Ovary (tissue), 9 donors: ENCODE data around the gene ADM. TPM values are rescaled to one million over a fixed set of nuclear protein-coding genes. Genes with fewer than 3 reads are reported as not detected.

Experiments used
- DNase-seq, 5 donors: peaks; one replicate each; pipeline ENCODE4 v3.0.0-alpha.2; 2019 to 2020
- H3K27ac ChIP-seq, 2 donors: fragments of 200-600 bp; one replicate each; pipeline versions ENCODE4 v1.5.1 to v1.8.0; 2019 to 2022
- H3K27me3 ChIP-seq: fragments of 200-600 bp; one replicate; pipeline ENCODE4 v1.8.0; 2022
- H3K36me3 ChIP-seq: fragments of 200-600 bp; sonication (generic); one replicate; pipeline ENCODE4 v1.5.1; 2019
- H3K4me1 ChIP-seq: one replicate; pipeline ENCODE4 v1.8.1; 2013; ENCODE audit warnings: mild to moderate bottlenecking, moderate library complexity; ENCODE audit not compliant: insufficient read depth
- H3K4me3 ChIP-seq: fragments of 200-600 bp; sonication (generic); one replicate; pipeline ENCODE4 v1.5.1; 2017
- H3K9me3 ChIP-seq, 2 donors: fragments of 200-600 bp in 1 of 2; sonication (generic) in 1 of 2; one replicate each; pipeline versions ENCODE4 v1.5.1 to v1.8.1; 2013 to 2019; ENCODE audit warnings: mild to moderate bottlenecking in 1 of 2, moderate library complexity in 1 of 2
- CTCF ChIP-seq, 3 donors: fragments of 450-650 bp in 2 of 3; fragments of 200-600 bp in 1 of 3; IDR thresholded peaks; one replicate each; pipeline versions ENCODE4 v1.5.1 to v1.8.0; 2016 to 2022; ENCODE audit warnings: antibody characterized with exemption in 3 of 3, mild to moderate bottlenecking in 1 of 3
- EP300 ChIP-seq: sonication (generic); formaldehyde crosslinking; IDR thresholded peaks from one replicate; pipeline ENCODE4 v1.6.1; 2017; ENCODE audit warnings: antibody characterized with exemption
- POLR2A ChIP-seq: fragments of 450-650 bp; IDR thresholded peaks from one replicate; pipeline ENCODE4 v1.6.1; 2017; ENCODE audit warnings: antibody characterized with exemption, mild to moderate bottlenecking, moderate library complexity
- WGBS, 3 donors: extraction: QIAGEN DNeasy Blood & Tissue Kit in 1 of 3; methylation state at CpG; one replicate each; pipeline versions ENCODE4 v1.1.5 to v1.1.7; 2013 to 2017; 5-methylcytosine and 5-hydroxymethylcytosine counted together
- intact Hi-C, 4 donors: fragments of 100-400 bp; cut with DNase I; formaldehyde crosslinking; loops; one replicate each; pipeline versions ENCODE4 v1.11.0 to v1.15.1; 2022 to 2023
- polyA plus RNA-seq, 2 donors: library from polyadenylated mRNA; stranded (reverse); fragments of 200-250 nt in 1 of 2; fragments of 350-450 nt in 1 of 2; fragmentation: Illumina TruSeq in 1 of 2; extraction: RNeasy Lipid Tissue Mini Kit (QIAGEN cat#74804) in 1 of 2; gene quantifications; one replicate each; pipeline ENCODE4 v1.2.3, GENCODE V29; 2013 to 2014
- total RNA-seq, 7 donors: library from RNA; depleted of rRNA in 2 of 7; stranded (reverse); fragments of >200 nt in 2 of 7; fragmentation: NEBNext Ultra II Directional in 3 of 7; extraction: Animal tissue kit (Norgen Biotek cat#: 25700) in 3 of 7; gene quantifications; one replicate each; pipeline versions ENCODE4 v1.1.0 to v1.2.4, GENCODE V29; 2016 to 2023
- donor health status: DM: no; HTN: no; CAD: no; lungs with moderate emphysema.
- donor health status: DM: no; HTN: no; CAD: no.
- donor health status: Bipolar disorder and iron deficiency.
- donor health status: DM: yes; HTN: yes; CAD: no.
- donor health status: DM: no; HTN: no; CAD: no.
- donor health status: DM: yes; HTN: yes; CAD: no.

Gene ADM
- total and polyA plus RNA-seq, 9 donors: 8.2 to 83.8 (median 32.1) TPM

- H3K27me3 ChIP-seq: no peaks in the 10 kb centered on the region
- WGBS, 3 donors: 3 to 9% (median 6%) methylated on average over 5 of the region's 5 CpGs
- H3K36me3 ChIP-seq: no peaks in the 10 kb centered on the region
- no peak overlapping the region for H3K4me3 ChIP-seq
- DNase-seq: peak in 2 of 5 donors; percentile 30 to 44
- H3K9me3 ChIP-seq: no peaks in the 10 kb centered on the region
- peaks cover 10% of the 10 kb centered on the region for H3K4me1 ChIP-seq
- TF ChIP-seq POLR2A: no peak
- TF ChIP-seq CTCF (IDR thresholded peaks at IDR 0.05): no peak
- no peak for TF ChIP-seq EP300
- peak overlapping the region in 1 of 2 donors; percentile 11 for H3K27ac ChIP-seq
- intact Hi-C loops: no loop called here
These were observed 46.5 kb downstream of the ADM start for GRCh38 chr11:10351435-10351764.

GRCh38 chr11:10351765-10352641 lies 47.1 kb downstream of the ADM start:
- peak in 4 of 5 donors; percentile 45 to 78 (median 56) for DNase-seq

GRCh38 chr11:10352921-10353550 lies 48.2 kb downstream of the ADM start:
- no peaks in the 10 kb centered on the region for H3K36me3 ChIP-seq
- no peak for TF ChIP-seq EP300
- TF ChIP-seq POLR2A: no peak
- TF ChIP-seq CTCF (IDR thresholded peaks at IDR 0.05): no peak
- no peaks in the 10 kb centered on the region for H3K9me3 ChIP-seq
- intact Hi-C loops: no loop called here
- no peak overlapping the region for H3K4me3 ChIP-seq
- H3K4me1 ChIP-seq: peaks cover 10% of the 10 kb centered on the region
- no peak for DNase-seq
- H3K27me3 ChIP-seq: no peaks in the 10 kb centered on the region
- WGBS, 3 donors: 94 to 97% (median 95%) methylated on average over 5 of the region's 5 CpGs
- no peak overlapping the region for H3K27ac ChIP-seq

More at GRCh38 chr11:10351765-10352641, 47.1 kb downstream of the ADM start:
- no peak for TF ChIP-seq POLR2A
- no peak for TF ChIP-seq CTCF (IDR thresholded peaks at IDR 0.05)
- TF ChIP-seq EP300: no peak
- no peaks in the 10 kb centered on the region for H3K9me3 ChIP-seq
- 57 to 60% (median 59%) methylated on average over 20 of the region's 20 CpGs for WGBS, 3 donors
- H3K27ac ChIP-seq: peak overlapping the region in 1 of 2 donors; percentile 11
- H3K36me3 ChIP-seq: no peaks in the 10 kb centered on the region
- intact Hi-C loops: no loop called here
- no peak overlapping the region for H3K4me3 ChIP-seq
- H3K27me3 ChIP-seq: no peaks in the 10 kb centered on the region
- peaks cover 10% of the 10 kb centered on the region for H3K4me1 ChIP-seq

GRCh38 chr11:10354389-10354788 lies 49.5 kb downstream of the ADM start:
- Histone ChIP-seq H3K4me3 (no peak overlapping the region), H3K36me3 (no peaks in the 10 kb centered on the region), H3K27me3 (no peaks in the 10 kb centered on the region), H3K27ac (no peak overlapping the region), H3K9me3 (no peaks in the 10 kb centered on the region), H3K4me1 (peaks cover 13% of the 10 kb centered on the region)
- TF ChIP-seq EP300 (no peak), CTCF (IDR thresholded peaks at IDR 0.05) (no peak), POLR2A (no peak)
- 69 to 88% (median 88%) methylated on average over 1 of the region's 1 CpG for WGBS, 3 donors
- no peak for DNase-seq
- intact Hi-C loops: no loop called here
